AG10803 (cell line): ENCODE measurements around the gene METTL22.

Experiments
- DNase-seq: peaks from one replicate; pipeline ENCODE4 v3.0.0; 2010; ENCODE audit warnings: low read depth
- H3K4me3 ChIP-seq: 2 replicates; pipeline ENCODE4 v1.5.1; 2011; ENCODE audit warnings: mild to moderate bottlenecking, low read length, control low read depth
- TF ChIP-seq, protein P1 (sequence below): conservative IDR thresholded peaks from 2 replicates; pipeline ENCODE4 v1.5.1; 2011; ENCODE audit warnings: mild to moderate bottlenecking, low read length, control low read depth, inconsistent platforms

METTL22 gene

DNA sequence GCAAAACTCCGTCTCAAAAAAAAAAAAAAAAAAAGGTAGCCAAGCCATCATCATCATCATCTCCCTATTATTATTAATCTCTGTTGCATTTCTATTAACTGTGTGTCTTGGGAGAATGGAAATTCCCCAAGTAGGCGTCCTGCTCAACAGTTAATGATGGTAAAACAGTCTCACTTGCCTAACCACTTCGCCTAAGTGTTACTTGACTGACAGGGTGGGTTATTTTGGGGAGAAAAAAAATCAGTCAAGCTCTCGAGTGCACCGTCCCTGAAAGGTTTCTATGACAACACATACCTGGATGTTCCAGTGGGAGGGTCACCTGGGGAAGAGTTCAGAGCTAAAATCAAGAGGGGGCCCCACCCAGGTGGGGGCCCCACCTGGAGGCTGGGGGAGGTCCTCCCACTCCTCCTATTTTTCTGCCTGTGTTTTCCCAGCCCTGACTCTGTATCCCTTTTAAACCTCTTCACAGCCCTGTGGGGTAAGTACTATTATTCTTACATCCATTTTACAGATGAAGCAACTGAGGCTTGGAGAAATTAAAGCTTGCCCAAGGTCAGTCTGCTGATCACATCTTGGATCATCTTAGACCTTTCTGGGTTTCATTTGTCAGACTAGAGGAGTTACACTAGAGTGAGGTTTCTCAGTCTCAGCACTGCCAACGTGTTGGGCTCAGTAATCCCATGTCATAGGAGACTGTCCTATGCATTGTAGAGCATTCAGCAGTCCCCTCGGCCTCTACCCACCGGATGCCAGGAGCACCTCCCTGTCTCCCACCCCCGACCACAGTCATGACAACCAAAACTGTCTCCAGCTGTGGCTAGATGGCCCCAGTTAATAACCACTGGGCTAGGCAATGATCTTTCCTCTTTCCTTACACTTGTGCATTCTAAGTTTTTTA lies 41.9 kb downstream of the METTL22 start:
- TF ChIP-seq, protein P1, sequence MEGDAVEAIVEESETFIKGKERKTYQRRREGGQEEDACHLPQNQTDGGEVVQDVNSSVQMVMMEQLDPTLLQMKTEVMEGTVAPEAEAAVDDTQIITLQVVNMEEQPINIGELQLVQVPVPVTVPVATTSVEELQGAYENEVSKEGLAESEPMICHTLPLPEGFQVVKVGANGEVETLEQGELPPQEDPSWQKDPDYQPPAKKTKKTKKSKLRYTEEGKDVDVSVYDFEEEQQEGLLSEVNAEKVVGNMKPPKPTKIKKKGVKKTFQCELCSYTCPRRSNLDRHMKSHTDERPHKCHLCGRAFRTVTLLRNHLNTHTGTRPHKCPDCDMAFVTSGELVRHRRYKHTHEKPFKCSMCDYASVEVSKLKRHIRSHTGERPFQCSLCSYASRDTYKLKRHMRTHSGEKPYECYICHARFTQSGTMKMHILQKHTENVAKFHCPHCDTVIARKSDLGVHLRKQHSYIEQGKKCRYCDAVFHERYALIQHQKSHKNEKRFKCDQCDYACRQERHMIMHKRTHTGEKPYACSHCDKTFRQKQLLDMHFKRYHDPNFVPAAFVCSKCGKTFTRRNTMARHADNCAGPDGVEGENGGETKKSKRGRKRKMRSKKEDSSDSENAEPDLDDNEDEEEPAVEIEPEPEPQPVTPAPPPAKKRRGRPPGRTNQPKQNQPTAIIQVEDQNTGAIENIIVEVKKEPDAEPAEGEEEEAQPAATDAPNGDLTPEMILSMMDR: no peak
- no peak for DNase-seq
- H3K4me3 ChIP-seq: no peak overlapping the region

DNA sequence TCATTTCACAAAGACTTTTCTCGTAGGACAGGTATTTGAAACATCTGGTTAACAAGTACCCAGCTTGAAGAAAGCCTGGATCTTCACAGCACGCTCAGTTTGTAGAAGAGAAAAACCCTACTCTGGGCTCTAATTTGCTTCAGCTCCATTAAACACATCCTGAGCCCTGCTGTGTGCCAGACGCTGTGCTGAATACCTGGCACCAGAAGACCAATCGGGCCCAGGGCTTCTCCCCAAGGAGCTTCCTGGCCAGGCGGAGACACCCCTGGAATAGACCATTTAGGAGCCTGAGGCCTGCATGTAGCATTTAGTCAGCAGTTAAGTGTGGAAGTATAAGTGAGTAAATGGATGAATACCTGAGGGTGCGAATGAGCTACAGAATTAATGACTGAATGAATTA lies 44.0 kb downstream of the METTL22 start:
- no peak for DNase-seq
- TF ChIP-seq, protein P1: no peak
- H3K4me3 ChIP-seq: no peak overlapping the region

DNA sequence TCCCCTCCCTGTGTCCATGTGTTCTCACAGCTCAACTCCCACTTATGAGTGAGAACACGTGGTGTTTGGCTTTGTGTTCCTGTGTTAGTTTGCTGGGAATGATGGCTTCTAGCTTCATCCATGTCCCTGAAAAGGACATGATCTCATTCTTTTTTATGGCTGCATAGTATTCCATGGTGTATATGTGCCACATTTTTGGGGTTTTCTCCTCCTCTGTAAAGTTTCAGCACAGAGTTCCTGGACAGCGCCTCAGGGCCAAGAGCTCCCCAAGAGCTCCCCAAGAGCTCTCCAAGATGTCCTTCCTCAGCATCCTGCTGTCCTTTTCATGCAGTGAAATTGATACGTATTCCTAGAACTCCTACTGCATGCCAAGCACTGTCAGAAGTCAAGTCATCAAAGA lies 46.0 kb downstream of the METTL22 start:
- H3K4me3 ChIP-seq: no peak overlapping the region
- TF ChIP-seq, protein P1: no peak
- no peak for DNase-seq

DNA sequence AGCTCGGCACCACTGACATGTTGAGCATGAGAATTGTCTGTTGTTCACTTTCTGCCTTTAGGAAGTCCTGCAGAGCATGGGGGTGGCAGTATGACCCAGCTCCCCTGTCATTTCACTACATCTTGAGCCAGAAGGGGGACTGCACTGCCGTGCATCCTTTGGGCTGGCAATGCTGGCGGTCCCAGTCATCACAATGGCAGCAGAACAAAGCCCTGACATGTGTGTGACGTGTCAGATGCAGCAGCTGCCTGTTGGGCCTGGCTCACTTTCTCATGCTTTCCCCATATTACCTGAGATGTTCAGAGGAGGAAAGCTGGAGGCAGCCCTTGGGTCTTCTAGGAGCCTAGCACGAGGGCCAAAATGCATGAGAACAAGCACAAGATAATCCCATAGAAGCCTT lies 46.6 kb downstream of the METTL22 start:
- TF ChIP-seq, protein P1: no peak
- no peak for DNase-seq
- no peak overlapping the region for H3K4me3 ChIP-seq

DNA sequence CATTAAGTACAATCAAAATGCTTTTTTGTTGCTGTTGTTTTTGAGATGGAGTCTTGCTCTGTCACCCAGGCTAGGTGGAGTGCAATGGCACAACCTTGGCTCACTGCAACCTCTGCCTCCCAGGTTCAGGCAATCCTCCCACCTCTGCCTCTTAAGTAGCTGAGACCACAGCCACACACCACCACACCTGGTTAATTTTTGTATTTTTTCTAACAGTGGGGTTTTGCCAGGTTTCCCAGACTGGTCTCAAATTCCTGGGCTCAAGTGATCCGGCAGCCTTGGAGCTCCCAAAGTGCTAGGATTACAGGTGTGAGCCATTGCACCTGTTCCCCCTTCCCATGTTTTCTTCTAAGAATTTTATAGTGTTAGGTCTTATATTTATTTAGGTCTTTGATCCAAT lies 48.0 kb downstream of the METTL22 start:
- no peak for DNase-seq
- TF ChIP-seq, protein P1: no peak
- H3K4me3 ChIP-seq: no peak overlapping the region

DNA sequence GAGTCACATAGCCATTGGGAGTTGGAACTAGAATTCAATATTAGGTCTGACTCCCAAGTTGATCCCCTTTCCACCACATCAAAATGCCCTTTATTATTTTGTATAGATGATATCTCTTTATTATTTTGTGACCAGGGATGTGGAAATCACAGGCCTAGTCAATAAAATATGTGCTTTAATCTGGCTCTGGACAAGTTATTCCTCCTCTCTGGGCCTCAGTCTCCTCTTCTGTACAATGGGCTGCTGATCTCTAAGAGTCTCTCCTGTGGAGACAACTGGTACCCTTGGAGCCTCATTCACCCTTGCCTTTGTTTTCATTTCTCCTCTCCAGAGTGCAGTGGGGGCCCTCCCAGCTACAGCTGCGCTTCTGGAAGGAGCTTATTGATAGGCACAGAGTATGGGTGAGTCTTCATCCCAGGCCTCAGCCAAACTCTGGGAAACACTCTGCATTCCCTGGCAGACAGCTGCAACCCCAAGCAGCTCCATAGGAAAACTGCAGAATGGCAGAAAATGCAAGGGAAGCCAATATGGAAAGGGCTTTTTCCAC lies 48.6 kb downstream of the METTL22 start:
- no peak overlapping the region for H3K4me3 ChIP-seq

More for the DNA sequence above, 48.6 kb downstream of the METTL22 start:
- no peak for DNase-seq
- TF ChIP-seq, protein P1: no peak
